Vein endothelial cell (primary cell): ENCODE measurements around the gene BEX4. TPM values are rescaled to one million over a fixed set of nuclear protein-coding genes. Genes with fewer than 3 reads are reported as not detected.

Experiments
- total RNA-seq: library from RNA; depleted of rRNA; stranded (reverse); fragments of >200 nt; gene quantifications from 2 replicates; pipeline ENCODE4 v1.2.3, GENCODE V29; 2012

Gene BEX4, protein sequence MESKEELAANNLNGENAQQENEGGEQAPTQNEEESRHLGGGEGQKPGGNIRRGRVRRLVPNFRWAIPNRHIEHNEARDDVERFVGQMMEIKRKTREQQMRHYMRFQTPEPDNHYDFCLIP
- total RNA-seq: 15.7 and 17.0 TPM in 2 replicates

DNA sequence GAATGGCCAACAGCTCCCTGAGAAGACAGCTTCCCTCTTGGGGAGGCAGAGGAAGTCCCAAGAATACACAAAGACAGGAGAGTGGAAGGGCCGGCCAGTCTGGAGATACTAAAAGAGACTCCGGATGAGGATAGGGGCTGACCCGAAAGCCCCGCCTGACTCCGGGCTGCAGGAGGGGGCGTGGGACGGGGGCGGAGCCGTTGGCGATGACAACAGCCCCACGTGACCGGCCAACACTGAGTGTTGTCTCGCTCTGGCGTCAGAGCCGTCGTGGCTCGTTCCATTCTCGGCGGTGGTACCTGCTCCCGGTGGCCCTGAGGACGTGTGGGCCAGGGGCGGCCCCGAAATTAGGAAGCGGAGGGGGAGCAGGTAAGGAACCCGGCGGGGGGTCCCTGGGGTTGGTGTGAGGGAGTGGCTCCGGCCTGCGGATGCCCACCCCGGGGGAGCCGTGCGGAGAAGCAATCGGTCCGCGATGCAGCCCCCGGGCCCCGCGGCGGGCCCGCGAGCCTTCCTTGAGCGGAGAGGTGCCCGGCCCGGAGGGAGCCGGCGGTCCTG, at the start of gene BEX4:
Gene BEX4 (plus strand): TSS at position 239 of the 555 bp plus-strand sequence. CDS start 1,046 bp downstream, outside the sequence.

GRCh38 chrX:103254921-103255493, 40.1 kb downstream of the BEX4 start, which contains the start of gene TCEAL8:
Gene TCEAL8, minus strand, starts transcription at chrX:103255155. Its CDS starts 1,176 bp downstream, at chrX:103253979.

Other genes starting within 250 kb of the BEX4 start
- gene BEX1, start 150.9 kb upstream of the BEX4 start, total RNA-seq: not detected in 2 replicates
- not detected in 2 replicates for gene NXF3, start 122.0 kb upstream of the BEX4 start, total RNA-seq
- gene TCEAL8, start 40.0 kb downstream of the BEX4 start, total RNA-seq: 74.5 and 80.4 TPM in 2 replicates
- not detected in 2 replicates for gene TCEAL5, start 61.6 kb downstream of the BEX4 start, total RNA-seq
- 0.38 TPM in 1 of 2 replicates, not detected in the other for gene BEX2, start 95.9 kb downstream of the BEX4 start, total RNA-seq
- gene TCEAL7, start 115.1 kb downstream of the BEX4 start, total RNA-seq: 1.5 and 4.2 TPM in 2 replicates
- 93.4 and 105 TPM in 2 replicates for gene TCEAL9, start 141.4 kb downstream of the BEX4 start, total RNA-seq
- 111 and 178 TPM in 2 replicates for gene BEX3, start 161.4 kb downstream of the BEX4 start, total RNA-seq